Upper lobe of left lung (tissue), 4 donors: ENCODE results near the gene CDK15.

ENCODE experiments used
- CTCF ChIP-seq, 6 experiments: fragments of 450-650 bp in 4 of 6; fragments of 200-600 bp in 2 of 6; sonication (generic) in 2 of 6; IDR thresholded peaks; one replicate each; pipeline ENCODE4 v1.5.1; 2016 to 2019; ENCODE audit warnings: antibody characterized with exemption in 6 of 6
- EP300 ChIP-seq, 4 donors: sonication (generic); formaldehyde crosslinking; IDR thresholded peaks; one replicate each; pipeline ENCODE4 v1.5.1; 2017; ENCODE audit warnings: antibody characterized with exemption in 4 of 4, control low read depth in 2 of 4
- POLR2A ChIP-seq, 4 donors: fragments of 450-650 bp; IDR thresholded peaks; one replicate each; pipeline ENCODE4 v1.5.1; 2016 to 2017; ENCODE audit warnings: antibody characterized with exemption in 4 of 4, mild to moderate bottlenecking in 2 of 4

DNA sequence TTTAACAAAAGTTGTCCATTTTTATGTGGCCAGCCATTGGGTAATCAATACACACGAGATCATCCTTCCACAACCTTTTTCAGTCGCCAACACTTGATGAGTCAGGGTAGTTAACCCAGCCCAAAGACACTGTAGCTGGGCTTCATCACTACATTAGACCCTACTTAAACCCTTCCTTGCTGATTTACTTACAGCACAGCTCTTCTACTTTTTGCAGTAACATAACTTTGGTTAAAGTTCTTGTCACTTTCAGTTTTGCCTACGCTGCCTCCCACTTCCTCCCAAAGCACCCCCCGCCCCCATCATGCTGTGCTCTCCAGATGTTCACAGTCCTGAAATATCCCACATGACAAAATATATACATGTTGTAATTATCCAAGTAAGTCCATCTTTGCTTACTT is 103.6 kb downstream of the CDK15 start:
- no peak for TF ChIP-seq POLR2A (IDR thresholded peaks at IDR 0.05)
- no peak for TF ChIP-seq CTCF (IDR thresholded peaks at IDR 0.05)
- no peak for TF ChIP-seq EP300 (IDR thresholded peaks at IDR 0.05)
